Measurements from ENCODE around the gene GLIPR1. TPM values are rescaled to one million over a fixed set of nuclear protein-coding genes. Genes with fewer than 3 reads are reported as not detected.
"Not testable (repeated sequence)": the region's sequence is repeated elsewhere in the genome, so short reads cannot be mapped to it uniquely, and the experiment has no call there.

Gene GLIPR1
- polyA plus RNA-seq, 1 donor from 2014 or later = 0.12 TPM

GRCh38 chr12:75443709-75444108 is 36.8 kb upstream of the GLIPR1 start:
- H3K36me3 ChIP-seq (ENCODE audit: insufficient read depth, low read length) = no peaks in the 10 kb centered on the region
- H4K20me1 ChIP-seq (ENCODE audit: insufficient read depth) = no peaks in the 10 kb centered on the region
- no peak overlapping the region for H2AFZ ChIP-seq (ENCODE audit: low read depth, low read length)
- H3K27ac ChIP-seq (ENCODE audit: low read length) = no peak overlapping the region
- H3K4me3 ChIP-seq (ENCODE audit: low read length) = no peak overlapping the region
- no peaks in the 10 kb centered on the region for H3K27me3 ChIP-seq (ENCODE audit: insufficient read depth, low read depth, low read length)
- no peaks in the 10 kb centered on the region for H3F3A ChIP-seq (ENCODE audit: insufficient read depth, low read length, poor library complexity, severe bottlenecking)
- H3K4me2 ChIP-seq (ENCODE audit: low read length) = no peak overlapping the region
- TF ChIP-seq, protein P1, sequence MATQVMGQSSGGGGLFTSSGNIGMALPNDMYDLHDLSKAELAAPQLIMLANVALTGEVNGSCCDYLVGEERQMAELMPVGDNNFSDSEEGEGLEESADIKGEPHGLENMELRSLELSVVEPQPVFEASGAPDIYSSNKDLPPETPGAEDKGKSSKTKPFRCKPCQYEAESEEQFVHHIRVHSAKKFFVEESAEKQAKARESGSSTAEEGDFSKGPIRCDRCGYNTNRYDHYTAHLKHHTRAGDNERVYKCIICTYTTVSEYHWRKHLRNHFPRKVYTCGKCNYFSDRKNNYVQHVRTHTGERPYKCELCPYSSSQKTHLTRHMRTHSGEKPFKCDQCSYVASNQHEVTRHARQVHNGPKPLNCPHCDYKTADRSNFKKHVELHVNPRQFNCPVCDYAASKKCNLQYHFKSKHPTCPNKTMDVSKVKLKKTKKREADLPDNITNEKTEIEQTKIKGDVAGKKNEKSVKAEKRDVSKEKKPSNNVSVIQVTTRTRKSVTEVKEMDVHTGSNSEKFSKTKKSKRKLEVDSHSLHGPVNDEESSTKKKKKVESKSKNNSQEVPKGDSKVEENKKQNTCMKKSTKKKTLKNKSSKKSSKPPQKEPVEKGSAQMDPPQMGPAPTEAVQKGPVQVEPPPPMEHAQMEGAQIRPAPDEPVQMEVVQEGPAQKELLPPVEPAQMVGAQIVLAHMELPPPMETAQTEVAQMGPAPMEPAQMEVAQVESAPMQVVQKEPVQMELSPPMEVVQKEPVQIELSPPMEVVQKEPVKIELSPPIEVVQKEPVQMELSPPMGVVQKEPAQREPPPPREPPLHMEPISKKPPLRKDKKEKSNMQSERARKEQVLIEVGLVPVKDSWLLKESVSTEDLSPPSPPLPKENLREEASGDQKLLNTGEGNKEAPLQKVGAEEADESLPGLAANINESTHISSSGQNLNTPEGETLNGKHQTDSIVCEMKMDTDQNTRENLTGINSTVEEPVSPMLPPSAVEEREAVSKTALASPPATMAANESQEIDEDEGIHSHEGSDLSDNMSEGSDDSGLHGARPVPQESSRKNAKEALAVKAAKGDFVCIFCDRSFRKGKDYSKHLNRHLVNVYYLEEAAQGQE (IDR thresholded peaks at IDR 0.05; ENCODE audit: borderline replicate concordance) = no peak
- TF ChIP-seq MXI1 (conservative IDR thresholded peaks at IDR 0.05; ENCODE audit: poor library complexity, severe bottlenecking) = no peak
- TF ChIP-seq EP300 (conservative IDR thresholded peaks at IDR 0.05; ENCODE audit: poor library complexity, severe bottlenecking) = no peak
- no peak overlapping the region for H3K9ac ChIP-seq (ENCODE audit: low read length)
- H3K79me2 ChIP-seq (replicated peaks; ENCODE audit: insufficient read depth, low read length) = no peaks in the 10 kb centered on the region
- H3K9me2 ChIP-seq (ENCODE audit: insufficient read depth, low read length) = no peaks in the 10 kb centered on the region
- no peaks in the 10 kb centered on the region for H3K9me3 ChIP-seq (ENCODE audit: low read length)

- H4K20me1 ChIP-seq (ENCODE audit: insufficient read depth) = no peaks in the 10 kb centered on the region
- no peaks in the 10 kb centered on the region for H3K9me3 ChIP-seq (ENCODE audit: low read length)
- no peak overlapping the region for H3K4me2 ChIP-seq (ENCODE audit: low read length)
Observed at GRCh38 chr12:75444429-75445136, 36.0 kb upstream of the GLIPR1 start.

DNA sequence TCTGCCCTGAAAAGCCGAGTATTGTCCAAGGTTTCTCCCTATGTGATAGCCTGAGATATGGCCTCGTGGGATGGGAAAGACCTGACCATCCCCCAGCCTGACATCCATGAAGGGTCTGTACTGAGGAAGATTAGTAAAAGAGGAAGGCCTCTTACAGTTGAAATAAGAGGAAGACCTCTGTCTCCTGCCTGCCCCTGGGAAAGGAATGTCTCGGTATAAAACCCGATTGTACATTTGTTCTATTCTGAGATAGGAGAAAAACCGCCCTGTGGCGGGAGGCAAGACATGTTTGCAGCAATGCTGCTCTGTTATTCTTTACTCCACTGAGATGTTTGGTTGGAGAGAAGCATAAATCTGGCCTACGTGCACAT is 35.4 kb upstream of the GLIPR1 start:
- not testable (repeated sequence) for H3K27ac ChIP-seq (ENCODE audit: low read length); H3F3A ChIP-seq (ENCODE audit: insufficient read depth, low read length, poor library complexity, severe bottlenecking); H3K9me3 ChIP-seq (ENCODE audit: low read length); H3K4me3 ChIP-seq (ENCODE audit: low read length); H3K9ac ChIP-seq (ENCODE audit: low read length); H4K20me1 ChIP-seq (ENCODE audit: insufficient read depth); H3K9me2 ChIP-seq (ENCODE audit: insufficient read depth, low read length); H3K79me2 ChIP-seq (replicated peaks; ENCODE audit: insufficient read depth, low read length); H3K27me3 ChIP-seq (ENCODE audit: insufficient read depth, low read depth, low read length); H3K4me2 ChIP-seq (ENCODE audit: low read length); H3K36me3 ChIP-seq (ENCODE audit: insufficient read depth, low read length); H2AFZ ChIP-seq (ENCODE audit: low read depth, low read length)

More at GRCh38 chr12:75444429-75445136, 36.0 kb upstream of the GLIPR1 start:
- Histone ChIP-seq H3K9me2 (ENCODE audit: insufficient read depth, low read length) (no peaks in the 10 kb centered on the region), H3K4me3 (ENCODE audit: low read length) (no peak overlapping the region), H3K36me3 (ENCODE audit: insufficient read depth, low read length) (no peaks in the 10 kb centered on the region), H3K27ac (ENCODE audit: low read length) (no peak overlapping the region), H2AFZ (ENCODE audit: low read depth, low read length) (no peak overlapping the region), H3F3A (ENCODE audit: insufficient read depth, low read length, poor library complexity, severe bottlenecking) (no peaks in the 10 kb centered on the region), H3K9ac (ENCODE audit: low read length) (no peak overlapping the region), H3K79me2 (replicated peaks; ENCODE audit: insufficient read depth, low read length) (no peaks in the 10 kb centered on the region), H3K27me3 (ENCODE audit: insufficient read depth, low read depth, low read length) (no peaks in the 10 kb centered on the region)
- TF ChIP-seq RAD21 (conservative IDR thresholded peaks at IDR 0.05) (no peak), SMC3 (conservative IDR thresholded peaks at IDR 0.05; ENCODE audit: poor library complexity) (no peak), MXI1 (conservative IDR thresholded peaks at IDR 0.05; ENCODE audit: poor library complexity, severe bottlenecking) (no peak), EP300 (conservative IDR thresholded peaks at IDR 0.05; ENCODE audit: poor library complexity, severe bottlenecking) (peak; percentile 37), EZH2 (IDR thresholded peaks at IDR 0.05; ENCODE audit: borderline replicate concordance, insufficient read depth, low read length, poor library complexity, severe bottlenecking) (no peak), POLR2AphosphoS5 (IDR thresholded peaks at IDR 0.05) (peak; percentile 23), TAF1 (IDR thresholded peaks at IDR 0.05; ENCODE audit: low read depth) (no peak)
- TF ChIP-seq, protein P1 (IDR thresholded peaks at IDR 0.05; ENCODE audit: borderline replicate concordance) = no peak
- TF ChIP-seq, protein P2, sequence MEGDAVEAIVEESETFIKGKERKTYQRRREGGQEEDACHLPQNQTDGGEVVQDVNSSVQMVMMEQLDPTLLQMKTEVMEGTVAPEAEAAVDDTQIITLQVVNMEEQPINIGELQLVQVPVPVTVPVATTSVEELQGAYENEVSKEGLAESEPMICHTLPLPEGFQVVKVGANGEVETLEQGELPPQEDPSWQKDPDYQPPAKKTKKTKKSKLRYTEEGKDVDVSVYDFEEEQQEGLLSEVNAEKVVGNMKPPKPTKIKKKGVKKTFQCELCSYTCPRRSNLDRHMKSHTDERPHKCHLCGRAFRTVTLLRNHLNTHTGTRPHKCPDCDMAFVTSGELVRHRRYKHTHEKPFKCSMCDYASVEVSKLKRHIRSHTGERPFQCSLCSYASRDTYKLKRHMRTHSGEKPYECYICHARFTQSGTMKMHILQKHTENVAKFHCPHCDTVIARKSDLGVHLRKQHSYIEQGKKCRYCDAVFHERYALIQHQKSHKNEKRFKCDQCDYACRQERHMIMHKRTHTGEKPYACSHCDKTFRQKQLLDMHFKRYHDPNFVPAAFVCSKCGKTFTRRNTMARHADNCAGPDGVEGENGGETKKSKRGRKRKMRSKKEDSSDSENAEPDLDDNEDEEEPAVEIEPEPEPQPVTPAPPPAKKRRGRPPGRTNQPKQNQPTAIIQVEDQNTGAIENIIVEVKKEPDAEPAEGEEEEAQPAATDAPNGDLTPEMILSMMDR (IDR thresholded peaks at IDR 0.05; ENCODE audit: poor library complexity, severe bottlenecking) = no peak
